NCI-H774 (cell line): Measurements from ENCODE around the gene NELL1.

Experiments used
- DNase-seq: peaks from one replicate; lab custom pipeline; 2025; lab: John Stamatoyannopoulos, UW

The NELL1 gene

DNA sequence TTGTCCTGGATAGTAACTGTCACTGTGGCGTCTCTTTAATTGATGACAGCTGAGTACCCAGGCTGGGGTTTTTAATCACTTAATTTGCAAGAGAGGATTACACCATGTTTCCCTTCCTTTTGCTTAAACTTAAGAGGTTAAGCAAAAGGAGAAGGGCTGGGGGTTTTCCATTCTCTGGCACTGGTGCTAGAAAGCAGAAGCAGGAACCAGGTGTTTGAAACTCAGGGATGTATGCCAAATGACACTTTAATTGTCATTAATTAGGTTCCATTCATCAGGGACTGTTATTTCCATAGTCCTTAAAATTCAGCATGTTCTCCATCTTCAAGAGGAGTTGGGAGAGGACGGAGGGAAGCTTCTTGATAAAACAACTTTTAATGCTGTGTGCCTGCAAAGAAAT is 746.2 kb downstream of the NELL1 start:
- peak; percentile 7 for DNase-seq

DNA sequence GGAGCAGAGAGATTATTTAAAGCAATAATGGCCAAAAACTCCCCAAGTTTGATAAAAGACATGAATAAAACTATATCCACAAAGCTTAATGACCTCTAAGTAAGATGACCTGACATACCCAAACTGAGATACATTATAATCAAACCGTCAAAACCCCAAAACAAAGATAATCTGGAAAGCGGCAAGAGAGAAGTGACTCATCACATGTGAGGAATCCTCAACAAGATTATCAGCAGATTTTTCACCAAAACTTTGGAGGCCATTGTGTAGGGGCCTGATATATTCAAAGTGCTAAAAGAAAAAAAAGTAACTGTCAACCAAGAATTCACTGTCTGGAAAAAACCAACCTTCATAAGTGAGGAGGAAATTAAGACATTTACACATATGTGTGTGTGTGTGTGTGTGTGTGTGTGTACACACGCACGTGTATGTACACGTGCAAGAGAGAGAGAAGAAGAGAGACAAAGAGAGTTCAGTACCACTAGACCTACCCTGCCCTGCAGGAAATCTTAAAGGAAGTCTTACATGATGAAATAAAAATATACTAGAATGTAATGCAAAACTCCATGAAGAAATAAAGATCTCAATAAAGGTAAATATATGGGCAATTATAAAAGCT is 752.4 kb downstream of the NELL1 start:
- DNase-seq: no peak

DNA sequence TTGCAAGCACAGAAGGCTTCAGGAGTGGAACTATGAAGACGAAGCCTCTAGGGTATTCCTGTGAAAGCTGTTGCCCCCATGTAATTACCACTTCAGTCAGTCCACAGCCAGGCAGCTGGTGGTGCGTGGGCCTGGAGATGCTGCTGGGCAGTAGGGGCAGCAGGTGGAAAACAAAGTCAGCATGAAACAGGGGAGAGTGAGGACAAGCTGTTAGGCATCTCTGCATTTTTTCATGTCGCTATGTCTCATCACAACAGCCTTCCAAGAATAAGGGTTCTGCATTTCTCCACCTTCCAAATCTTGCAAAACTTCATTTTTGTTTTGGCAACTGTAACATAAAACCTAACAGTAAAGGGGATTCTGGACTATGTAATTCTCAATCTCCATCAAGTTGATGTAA is 757.5 kb downstream of the NELL1 start:
- DNase-seq: no peak

DNA sequence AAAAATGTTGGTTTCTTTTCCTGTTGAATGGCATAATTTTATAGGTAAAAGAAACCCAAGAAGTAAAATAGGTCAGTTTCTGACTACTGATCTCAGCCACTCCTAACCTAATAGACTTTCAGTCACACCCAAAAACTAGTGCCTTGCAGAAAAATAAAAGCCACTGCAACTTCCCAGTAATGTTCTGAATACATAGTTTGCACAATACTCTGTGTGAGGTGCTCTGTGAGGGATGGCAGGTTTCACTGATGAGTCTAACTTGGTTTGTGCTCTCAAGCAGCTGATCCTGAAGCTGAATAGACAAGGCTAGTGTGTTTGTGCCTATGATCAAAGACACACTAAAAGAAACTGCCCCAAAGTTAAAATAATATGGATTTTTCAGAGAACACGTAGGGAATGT is 758.3 kb downstream of the NELL1 start:
- no peak for DNase-seq

DNA sequence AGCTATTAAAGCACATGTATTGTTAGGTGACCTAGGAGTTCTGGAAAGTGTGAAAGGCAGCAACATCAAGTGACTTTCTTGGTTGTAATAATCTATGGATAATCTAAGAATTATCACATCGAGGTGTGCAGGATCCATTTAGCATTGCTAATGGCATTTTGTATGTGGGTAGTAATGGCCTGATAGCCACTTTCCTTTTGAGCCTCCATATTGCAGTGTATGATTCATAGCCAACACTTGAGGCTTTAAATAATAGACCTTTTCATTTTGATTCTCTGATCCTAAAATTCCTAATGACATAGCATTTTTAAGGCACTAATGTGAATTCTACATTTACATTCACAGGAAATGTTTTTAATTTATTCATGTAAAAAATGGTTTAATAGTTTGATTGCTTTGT is 759.4 kb downstream of the NELL1 start:
- DNase-seq: no peak

DNA sequence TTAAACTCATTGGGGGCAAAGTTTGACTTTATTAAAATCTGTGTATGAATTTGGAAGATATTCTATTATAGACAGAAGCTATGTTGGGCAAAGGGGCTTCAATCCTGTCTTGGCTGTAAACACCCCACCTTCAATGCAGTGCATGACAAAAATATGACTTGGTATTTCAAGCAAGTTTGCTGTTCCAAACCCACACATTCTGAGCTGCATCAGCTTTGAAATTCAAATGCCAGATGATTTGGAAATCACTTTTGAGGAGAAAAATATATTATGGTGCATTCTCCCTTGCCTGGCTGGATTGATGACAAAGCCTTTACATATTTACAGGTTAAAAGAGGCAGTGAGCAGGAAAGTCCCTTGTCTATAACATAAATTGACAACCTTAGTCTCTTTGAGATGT is 760.0 kb downstream of the NELL1 start:
- no peak for DNase-seq

DNA sequence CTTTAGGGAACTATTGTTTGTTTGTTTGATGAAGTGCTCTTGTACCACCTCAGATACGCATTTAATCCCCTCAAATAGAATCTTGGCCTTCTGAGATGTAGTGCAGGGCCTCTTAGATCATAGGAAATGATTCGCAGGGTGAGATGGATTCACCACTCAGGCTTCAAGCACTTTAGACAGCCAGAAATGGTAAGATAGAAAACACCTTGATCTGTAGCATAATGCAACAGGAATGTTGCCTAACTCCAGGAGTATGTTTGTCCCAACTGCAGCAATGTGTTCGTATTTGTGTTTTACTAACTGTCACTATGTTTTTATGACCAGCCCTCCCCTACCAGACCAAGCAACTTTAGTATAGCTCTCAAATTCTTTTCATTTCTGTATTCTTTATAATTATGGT is 761.2 kb downstream of the NELL1 start:
- DNase-seq: no peak

DNA sequence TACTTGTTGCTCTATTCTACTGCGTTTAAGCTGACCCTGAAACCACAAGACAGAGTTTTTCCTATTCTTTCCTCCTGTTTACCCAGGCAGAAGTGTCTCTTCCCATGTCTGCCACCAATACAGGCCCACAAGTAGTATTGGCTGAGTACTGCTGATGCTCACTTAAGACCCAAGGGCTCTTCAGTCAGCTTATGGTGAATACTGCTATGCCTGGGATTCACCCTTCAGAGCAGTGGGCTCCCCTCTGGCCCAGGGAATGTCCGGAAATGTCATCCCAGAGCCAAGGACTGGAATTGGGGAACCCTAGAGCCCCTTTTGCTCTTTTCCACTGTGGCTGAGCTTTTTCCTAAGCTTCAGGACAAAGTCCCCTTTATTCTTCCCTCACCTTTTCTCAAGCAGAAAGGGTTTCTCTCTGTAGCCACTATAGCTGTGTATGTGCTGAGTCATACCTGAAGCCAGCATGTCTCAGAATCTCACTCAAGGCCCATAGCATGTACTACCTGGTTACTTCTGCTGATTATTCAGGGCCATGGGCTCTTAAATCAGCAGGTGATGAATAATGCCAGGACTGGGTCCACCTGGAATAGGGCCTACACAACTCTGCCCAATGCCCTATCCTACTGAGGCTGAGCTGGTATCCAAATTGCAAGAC is 777.7 kb downstream of the NELL1 start:
- no peak for DNase-seq

DNA sequence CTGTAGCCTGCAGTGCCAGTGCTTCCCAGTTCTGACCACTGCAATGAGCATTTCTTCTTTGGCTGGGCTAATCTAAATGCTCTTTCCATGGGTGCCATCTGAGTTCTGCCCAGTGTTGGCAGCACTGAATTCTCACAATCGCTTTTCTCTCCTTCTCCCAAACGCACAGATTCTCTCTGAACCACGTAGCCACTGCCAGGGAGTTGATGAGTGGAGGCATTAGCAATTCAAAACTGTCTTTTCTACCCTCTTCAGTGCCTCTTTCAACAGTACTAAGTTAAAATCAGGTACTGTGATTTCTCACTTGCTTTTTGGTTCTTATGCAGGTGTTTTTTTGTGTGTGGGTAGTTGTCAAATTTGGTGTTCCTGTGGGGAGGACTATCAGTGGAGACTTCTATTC is 778.5 kb downstream of the NELL1 start:
- no peak for DNase-seq

DNA sequence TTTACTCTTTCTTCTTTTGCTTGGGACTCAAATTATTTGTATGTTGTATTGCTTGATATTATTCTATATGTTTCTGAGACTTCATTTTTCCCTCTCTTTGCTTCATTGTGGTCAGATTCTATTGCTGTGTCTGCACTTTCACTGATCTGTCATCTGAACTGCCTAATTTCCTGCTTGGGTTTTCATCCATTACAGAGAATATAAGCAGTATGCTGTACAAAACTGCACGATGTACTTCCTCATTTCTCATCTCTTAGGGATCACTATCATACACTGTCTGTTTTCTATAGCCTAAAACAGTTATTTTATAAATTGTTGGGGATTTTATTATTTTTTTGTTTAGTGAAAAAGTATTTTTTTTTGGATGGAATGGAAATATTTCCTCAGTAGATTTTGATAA is 786.8 kb downstream of the NELL1 start:
- no peak for DNase-seq

DNA sequence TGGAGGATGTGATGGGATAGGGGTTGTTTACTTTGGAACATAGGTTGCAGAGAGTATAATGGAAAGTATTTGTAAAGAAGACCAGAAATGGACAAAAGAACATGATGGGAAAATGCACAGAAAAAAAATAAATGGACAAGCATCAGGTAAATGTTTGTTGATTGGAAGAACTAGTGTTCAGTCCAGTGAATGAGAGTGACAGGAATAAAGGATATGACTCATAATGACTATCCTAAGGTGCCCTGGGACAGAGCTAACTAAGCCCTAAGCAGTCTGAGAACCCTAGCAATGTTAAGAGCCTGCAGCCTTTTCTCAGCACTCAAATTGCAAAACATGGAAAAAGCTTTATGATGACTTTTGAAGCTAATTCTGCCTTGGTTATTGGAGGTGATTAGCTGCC is 790.7 kb downstream of the NELL1 start:
- DNase-seq: no peak

DNA sequence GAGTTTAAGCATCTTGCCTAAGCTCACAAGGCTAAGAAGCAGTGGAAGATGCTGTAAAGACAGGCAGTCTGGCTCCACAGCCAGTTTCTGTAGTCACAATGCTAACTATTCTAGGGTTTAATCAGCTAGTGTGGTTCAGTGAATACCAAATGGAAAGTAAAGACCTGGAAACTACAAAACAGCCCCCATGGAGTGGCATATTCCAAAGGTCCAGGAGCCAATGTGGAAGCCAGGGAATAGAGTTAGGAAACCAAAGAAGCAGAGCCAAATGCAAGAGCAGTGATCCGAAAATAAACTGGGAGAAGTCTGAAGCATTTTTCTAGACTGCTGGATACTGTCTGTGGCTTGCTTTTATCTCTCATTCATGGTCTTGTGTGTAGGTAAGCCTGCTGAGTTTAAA is 792.3 kb downstream of the NELL1 start:
- DNase-seq: no peak

DNA sequence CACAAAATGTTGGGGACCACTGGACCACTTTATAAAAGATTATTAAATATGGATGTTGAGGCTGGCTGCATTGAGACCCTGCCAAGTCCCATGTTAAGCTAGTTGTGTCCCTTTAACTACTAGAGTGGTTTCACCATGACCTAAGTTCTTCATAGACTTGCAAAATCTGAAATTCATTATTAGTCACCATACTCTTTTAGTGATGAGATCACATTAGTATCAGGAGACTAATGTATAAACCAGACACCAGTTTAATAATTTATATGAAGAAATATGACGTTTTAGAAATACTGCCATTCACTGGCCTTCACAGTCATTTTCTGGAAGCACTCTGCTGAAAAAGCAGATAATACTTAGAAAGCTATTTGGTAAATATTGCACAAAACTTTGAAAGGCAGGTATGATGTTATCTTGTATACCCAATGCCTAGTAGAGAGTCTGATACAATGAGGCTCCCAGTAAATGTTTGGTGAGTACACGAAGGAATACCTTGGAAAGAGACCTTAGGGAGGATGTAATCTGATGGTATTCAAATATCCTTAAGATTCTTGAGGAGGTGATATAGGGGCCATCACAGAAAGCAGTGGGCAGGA is 795.3 kb downstream of the NELL1 start:
- DNase-seq: no peak

DNA sequence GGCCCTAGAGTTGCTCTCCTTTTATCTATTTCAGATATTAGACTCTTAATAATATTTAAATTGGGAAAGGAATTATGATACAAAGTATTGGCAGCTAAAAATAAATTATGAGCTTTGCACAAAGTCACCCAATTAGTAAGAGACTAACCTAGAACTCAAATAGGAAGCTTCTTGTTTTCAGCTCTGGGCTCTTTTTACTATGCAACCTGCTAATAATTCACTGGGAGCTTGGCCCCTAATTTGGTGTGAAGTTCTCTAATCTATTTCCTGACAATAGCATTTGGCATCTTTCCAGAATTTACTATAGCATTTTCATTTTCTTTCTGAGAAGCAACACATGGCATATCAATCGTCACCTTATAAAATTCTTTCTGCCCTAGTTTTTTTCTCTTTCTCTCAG is 795.8 kb downstream of the NELL1 start:
- DNase-seq: no peak

DNA sequence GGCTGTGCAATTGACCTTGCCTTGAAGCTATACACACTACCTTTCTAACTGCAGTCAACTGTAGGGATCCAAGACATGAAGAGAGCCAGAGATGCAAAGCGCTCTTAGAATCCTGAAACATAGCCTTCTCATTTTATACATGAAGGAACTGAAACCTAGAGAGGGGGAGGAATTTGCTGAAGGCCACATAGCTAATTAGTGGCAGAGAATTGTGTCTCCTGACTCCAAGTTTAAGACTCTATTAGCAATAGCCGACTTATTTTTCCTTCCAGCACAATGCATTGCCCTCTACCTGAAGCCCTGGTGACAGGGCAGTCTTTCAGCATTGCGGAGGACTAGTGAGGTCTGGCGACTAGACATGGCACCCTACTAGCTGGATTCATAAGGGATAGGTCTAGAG is 796.5 kb downstream of the NELL1 start:
- no peak for DNase-seq

DNA sequence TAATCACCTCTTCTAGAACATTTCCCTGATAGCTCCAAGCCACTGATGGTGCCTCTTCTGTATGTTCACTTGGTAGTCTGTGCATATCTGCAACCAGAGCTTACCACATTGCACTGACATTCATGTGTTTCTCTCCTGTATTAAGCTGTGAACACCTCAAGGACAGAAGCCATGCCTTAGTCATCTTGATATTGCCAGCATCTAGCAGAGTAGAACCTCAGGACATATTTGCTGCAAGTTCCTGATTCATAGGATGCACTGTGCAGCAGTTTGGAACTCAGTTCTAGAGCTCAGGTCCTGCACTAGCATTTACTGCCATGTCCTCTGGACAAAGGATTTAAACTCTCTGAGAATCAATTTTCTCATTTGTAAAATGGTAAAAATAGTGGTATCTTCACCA is 801.1 kb downstream of the NELL1 start:
- DNase-seq: no peak

DNA sequence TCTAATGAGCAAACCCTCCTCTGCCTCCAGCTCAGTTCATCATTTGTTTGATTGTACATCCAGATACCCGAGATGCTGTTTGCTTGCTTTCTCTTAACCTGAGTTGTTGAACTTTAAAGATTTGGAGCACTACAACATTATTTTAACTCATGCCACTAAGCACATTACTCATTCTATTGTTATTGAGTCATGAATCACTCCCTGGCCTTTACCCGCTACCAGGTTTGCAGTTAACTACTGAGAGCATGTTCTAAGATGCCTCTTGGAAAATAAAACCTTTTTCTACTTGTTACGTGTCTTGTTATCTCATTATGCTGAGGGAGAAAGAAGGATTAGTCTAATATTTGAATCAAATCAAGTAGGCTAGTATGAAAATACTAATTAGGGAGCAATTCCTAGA is 802.9 kb downstream of the NELL1 start:
- no peak for DNase-seq

DNA sequence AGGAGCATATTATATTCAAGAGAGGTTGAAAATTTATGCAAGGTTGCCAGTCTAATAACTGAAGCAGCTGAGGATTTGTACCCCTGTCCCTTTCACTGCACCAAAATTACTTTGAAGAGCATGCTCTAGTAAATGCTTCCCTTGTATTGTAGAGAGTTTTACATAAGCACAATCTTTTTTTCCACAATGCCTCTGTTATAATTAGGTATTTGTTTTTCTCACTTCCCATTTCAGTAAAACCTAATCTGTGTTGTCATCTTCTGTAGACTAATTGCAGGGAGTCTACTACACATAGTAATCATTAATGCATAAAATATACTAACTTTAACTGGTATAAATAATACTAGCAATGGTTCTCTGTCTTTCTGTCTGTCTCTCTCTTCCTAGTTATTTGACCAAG is 805.1 kb downstream of the NELL1 start:
- DNase-seq: no peak

DNA sequence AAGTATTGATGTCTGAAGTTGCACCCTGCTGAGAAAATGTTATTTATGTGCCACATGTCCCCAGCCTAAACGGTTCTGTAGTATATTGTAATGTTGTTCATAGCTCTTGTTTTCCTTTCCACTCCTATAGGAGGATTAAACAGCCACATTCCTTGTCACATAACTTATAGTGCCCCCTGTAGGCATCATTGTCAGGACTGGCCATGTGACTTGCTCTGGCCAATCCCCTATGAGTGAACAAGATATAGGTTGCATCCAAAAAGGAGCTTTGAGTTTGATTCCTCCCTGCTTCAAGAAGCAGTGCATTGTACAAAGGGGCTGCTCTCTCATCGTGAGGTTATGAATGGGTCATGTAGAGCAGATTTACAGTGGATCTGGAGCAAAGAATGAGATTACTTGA is 805.9 kb downstream of the NELL1 start:
- no peak for DNase-seq

DNA sequence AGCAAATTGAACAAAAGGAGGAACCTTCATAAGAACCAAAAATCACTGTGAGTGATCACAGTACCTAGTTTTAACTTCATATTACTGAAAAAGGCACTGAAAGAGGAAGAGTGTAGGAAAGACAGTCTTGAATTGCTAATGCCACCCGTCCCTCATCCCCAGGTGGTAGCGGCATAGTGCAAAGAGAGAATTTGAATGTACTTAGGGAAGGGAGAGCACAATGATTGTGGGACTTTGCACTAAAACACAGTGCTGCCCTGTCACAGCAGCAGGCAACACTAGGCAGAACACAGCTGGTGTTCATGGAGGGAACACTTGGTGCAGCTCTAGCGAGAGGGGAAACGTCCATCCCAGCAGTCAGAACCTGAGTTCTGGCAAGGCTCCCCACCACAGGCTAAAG is 807.2 kb downstream of the NELL1 start:
- DNase-seq: no peak

DNA sequence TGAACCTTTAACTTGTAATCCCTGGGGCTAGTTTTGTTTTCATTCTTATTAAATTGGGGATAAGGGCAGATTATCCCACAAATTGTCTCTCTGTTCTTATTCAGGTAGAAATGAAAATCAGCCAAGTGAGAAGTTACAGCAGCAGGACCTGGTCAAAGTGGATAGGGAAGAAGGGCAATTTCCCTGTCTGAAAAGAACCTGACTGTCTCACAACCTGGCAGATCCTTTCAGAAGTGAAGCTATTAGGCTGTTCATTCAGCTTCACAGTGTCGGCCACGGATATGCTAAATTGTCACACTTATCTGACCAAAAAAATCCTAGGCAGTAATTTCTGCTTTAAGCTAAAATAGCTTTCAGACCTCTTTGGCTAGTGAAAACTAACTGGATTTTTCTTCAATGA is 810.9 kb downstream of the NELL1 start:
- no peak for DNase-seq

DNA sequence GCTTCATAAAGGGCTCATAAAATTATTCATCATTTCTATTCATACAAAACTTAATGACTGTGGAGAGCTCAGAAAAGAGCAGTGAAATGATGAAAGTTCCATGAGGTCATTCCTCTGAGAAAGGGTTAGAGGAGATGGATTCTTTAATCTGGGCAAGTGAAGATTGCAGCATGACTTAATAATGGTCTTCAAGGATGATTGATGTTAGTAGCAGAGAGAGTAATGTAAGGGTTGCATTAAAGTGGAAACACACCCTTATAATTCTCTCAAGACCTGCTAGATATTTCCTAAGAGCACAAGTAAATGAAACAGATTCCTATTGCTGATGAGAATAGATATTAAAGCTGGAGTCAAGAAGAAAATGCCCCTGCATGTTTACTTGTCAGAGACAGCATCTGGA is 811.9 kb downstream of the NELL1 start:
- DNase-seq: no peak

DNA sequence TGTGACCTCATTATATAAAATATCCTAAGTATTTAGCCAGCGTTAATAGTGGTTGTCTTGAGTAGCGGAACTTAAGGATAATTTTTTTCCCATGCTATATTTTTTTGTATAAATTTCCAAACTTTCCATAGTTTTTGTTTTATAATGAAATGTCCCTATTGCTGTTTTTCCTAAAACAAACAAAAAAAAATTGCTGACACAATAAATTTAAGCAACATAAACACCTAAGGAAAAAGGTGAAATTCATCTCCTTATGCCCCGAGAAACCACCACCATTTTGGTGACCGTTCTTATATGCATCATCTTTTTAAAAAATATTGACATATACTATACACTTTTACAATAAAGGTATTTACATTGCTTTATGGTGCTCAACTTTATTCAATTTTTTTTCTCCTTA is 814.7 kb downstream of the NELL1 start:
- no peak for DNase-seq

DNA sequence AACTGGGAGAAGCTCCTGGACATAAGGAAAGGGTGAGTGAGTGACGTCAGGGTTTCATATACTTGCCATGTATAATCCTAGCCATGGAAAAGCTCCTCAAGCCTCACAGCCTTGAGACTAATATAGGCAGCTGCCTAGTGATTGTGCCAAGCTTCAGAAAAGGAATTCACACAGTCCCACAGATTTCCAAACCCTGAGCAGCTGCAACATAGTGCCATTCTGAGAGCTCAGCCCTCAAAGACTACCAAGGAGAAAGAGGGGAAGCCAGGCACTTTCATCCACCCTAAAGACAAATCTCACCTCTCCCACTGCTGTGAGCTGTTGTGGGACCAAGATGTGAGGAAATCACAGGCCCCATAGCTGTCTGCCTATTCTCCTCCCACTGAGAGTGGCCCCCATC is 815.6 kb downstream of the NELL1 start:
- DNase-seq: no peak
